NCI-H1436 treated with DMSO at 0.1 percent for 48 hours (cell line): ENCODE results near the gene MAP2K1.
A peak's percentile ranks its signal among the peaks of the same experiment; 100 is the strongest.

ENCODE experiments used
- DNase-seq: peaks from one replicate; lab custom pipeline; 2025; lab: John Stamatoyannopoulos, UW

The MAP2K1 gene

DNA sequence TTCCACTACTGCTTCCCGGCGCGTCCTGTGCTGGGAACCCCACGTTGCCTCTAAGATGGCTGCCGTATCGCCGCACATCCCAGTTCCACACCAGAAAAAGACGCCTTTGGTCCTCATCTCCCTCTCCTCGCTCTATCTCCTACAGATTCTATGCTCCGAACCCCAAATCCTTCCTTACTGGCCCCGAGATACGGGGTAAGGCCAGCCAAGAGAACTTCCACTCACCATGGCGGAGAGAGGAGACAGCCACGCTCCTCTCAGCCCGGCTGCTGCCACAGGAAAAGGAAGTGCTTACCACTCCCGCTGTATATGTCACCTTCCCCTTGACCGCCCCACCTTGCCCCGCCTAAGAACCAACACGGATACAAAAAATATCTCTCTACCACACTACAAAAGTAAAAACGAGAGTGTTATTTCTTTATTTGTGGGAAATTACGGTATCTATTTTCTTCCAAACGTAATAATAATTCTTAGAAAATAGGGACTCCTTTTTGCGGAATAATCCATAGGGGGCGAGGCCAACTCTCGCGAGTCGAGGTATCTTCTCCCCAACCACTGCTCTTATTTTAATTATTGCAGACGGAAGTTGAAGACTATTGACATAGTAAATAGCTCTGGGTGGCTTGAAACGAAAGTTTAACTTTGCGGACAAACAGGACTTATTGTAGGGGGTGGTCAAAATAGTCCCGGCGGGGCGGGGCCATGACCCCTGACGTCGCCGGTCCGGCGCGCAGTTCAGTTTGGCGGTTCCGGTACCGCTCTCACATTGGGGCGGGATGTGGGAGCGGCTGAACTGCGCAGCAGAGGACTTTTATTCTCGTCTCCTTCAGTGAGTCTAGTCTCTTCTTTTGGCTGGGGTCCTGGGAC, 118.1 kb downstream of the MAP2K1 start, which contains the start of the genes RPL4 and ZWILCH:
Gene RPL4 (minus strand): TSS at position 293 of the 867 bp plus-strand sequence. CDS start 65 bp downstream, at position 228.
Gene ZWILCH (plus strand): TSS at position 764 of the 867 bp plus-strand sequence. CDS start 13 bp downstream, at position 777.
- peak; percentile 18 for DNase-seq

GRCh38 chr15:66505430-66505811, 118.7 kb downstream of the MAP2K1 start:
- DNase-seq: no peak

- DNase-seq: no peak
Measured at GRCh38 chr15:66505818-66506217, 119.1 kb downstream of the MAP2K1 start.

GRCh38 chr15:66508293-66508883, 121.7 kb downstream of the MAP2K1 start:
- no peak for DNase-seq

GRCh38 chr15:66514586-66514985, 127.9 kb downstream of the MAP2K1 start:
- DNase-seq: no peak

- no peak for DNase-seq
Measured at GRCh38 chr15:66515901-66516322, 129.2 kb downstream of the MAP2K1 start.

GRCh38 chr15:66523926-66524325, 137.2 kb downstream of the MAP2K1 start:
- no peak for DNase-seq

- no peak for DNase-seq
Measured at GRCh38 chr15:66524838-66525237, 138.1 kb downstream of the MAP2K1 start.

DNA sequence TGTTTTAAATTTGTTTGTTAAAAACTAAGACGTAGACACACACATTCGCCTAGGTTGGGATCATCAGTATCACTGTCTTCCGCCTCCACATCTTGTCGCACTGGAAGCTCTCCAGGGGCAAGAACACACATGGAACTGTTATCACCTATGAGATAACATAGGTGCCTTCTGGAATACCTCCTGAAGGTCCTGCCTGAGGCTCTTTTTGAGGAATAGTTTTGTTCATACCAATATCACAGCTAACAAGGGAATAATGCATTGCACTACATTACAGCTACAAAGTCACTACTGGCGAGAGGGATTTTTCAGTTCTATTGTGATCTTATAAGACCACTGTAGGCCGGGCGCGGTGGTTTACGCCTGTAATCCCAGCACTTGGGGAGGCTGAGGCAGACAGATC, 148.3 kb downstream of the MAP2K1 start:
- DNase-seq: no peak
